Measurements from ENCODE around the gene TADA3. TPM values are rescaled to one million over a fixed set of nuclear protein-coding genes. Genes with fewer than 3 reads are reported as not detected.

The TADA3 gene
- total RNA-seq, 1 donor from 2014 or later = 54.7 TPM

DNA sequence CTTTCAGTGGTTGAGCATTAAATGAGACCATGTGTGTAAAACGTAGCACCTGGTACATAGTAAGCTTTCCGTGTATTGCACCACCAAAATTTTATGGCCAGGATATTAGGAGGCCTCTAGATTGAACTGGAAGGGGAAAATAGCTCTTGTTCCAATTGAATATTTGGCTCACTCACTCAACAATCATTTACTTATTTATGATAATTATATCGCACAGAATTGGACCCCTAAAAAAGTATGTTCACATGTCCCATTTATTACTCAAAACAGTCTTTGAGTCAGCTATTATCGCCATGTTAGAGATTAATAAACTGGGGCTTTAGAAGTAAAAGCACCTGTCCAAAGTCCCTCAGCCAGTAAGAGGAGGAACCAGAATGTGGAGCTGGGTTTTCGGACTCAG lies 12.7 kb upstream of the TADA3 start:
- no peak for TF ChIP-seq CTCF (conservative IDR thresholded peaks at IDR 0.05; ENCODE audit: low read depth, low read length)
- no peak for DNase-seq (ENCODE audit: low read depth)
- no peak overlapping the region for H3K4me3 ChIP-seq (ENCODE audit: low read depth, low read length)

DNA sequence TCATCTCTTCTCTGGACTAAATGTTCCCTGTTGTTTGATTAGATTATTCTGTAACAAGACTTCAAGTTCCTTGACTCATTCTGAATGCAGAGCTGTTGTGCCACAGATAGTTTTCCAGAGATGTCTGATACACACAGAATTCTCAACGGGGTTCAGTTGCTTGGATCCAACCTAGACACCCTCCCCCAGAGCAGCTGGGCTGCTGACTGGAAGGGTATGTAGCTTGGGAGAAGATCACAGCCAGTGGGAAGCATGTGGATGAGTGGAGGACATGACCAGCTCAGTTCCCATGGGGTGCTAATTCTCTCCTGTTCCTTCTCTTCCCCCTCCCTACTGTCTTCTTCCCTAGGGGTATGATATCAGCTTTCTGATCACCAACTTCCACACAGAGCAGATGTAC lies 11.2 kb upstream of the TADA3 start:
- no peak for DNase-seq (ENCODE audit: low read depth)
- no peak overlapping the region for H3K4me3 ChIP-seq (ENCODE audit: low read depth, low read length)
- no peak for TF ChIP-seq CTCF (conservative IDR thresholded peaks at IDR 0.05; ENCODE audit: low read depth, low read length)

GRCh38 chr3:9800529-9800928 lies 8.3 kb upstream of the TADA3 start:
- DNase-seq (ENCODE audit: low read depth) = no peak
- H3K4me3 ChIP-seq (ENCODE audit: low read depth, low read length) = no peak overlapping the region
- peak; percentile 44 for TF ChIP-seq CTCF (conservative IDR thresholded peaks at IDR 0.05; ENCODE audit: low read depth, low read length)

DNA sequence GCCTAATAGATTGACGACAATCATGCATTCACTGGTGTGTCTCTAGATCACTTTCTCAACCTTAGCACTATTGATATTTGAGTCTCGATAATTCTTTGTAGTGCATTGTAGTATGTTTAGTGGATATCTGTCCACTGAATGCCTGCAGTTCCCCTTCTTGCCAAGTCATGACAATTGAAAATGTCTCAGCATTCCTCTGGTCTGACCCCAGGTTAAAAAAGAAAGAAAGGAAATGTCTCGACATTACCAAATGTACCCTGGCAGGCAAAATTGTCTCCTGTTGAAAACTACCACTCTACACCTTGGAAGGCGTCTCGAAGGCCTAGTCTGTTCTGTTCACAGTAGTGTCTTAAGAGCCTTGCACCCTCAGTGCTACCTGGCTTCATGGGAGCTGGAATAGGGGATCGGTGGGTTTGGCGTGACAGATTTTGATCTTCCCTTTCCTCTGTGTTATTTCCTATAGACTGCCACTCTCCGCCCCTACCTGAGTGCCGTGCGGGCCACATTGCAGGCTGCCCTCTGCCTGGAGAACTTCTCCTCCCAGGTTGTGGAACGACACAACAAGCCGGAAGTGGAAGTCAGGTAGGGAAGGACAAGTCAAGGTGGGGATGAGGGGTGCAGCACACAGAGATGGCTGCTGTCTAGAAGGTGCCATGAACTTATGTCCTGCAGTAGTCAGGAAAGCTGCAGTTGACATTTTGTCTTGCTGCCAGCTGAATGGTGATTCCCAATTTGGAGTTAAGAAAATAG lies 5.1 kb upstream of the TADA3 start:
- DNase-seq (ENCODE audit: low read depth) = no peak
- no peak overlapping the region for H3K4me3 ChIP-seq (ENCODE audit: low read depth, low read length)
- TF ChIP-seq CTCF (conservative IDR thresholded peaks at IDR 0.05; ENCODE audit: low read depth, low read length) = no peak

GRCh38 chr3:9795207-9795606 lies 2.9 kb upstream of the TADA3 start:
- no peak for TF ChIP-seq CTCF (conservative IDR thresholded peaks at IDR 0.05; ENCODE audit: low read depth, low read length)
- H3K4me3 ChIP-seq (ENCODE audit: low read depth, low read length) = no peak overlapping the region
- no peak for DNase-seq (ENCODE audit: low read depth)

GRCh38 chr3:9794400-9794799 lies 2.1 kb upstream of the TADA3 start:
- DNase-seq (ENCODE audit: low read depth) = no peak
- TF ChIP-seq CTCF (conservative IDR thresholded peaks at IDR 0.05; ENCODE audit: low read depth, low read length) = no peak
- no peak overlapping the region for H3K4me3 ChIP-seq (ENCODE audit: low read depth, low read length)

DNA sequence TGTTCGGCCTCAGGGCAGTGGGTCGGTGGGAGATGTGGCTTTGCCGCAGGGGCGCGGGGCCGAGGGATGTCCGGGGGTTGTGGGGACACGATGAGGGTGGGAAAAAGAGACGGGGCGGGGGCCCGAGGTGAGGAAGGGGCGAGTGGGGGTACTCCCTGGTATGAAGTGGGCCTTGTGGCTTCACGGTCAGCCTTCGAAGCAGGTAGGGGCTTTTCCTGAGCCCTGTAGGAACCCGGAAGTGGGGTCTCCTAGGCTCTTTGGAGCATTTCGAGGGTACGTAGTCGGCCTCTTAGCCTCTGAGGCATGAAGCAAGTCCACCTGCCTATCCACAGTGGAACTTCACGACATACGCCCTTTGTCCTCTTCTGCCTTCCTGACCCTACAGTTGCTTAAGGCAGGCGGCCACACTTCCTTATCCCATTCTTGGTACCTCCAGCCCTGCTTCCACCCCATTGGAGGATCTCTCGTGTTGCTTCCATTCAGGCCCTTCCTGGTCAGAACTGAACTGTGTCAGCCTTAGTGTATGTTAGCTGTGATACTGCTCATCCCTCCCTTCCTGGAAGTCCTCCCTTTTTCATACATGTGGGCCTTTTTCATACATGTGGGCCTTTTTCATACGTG lies 998 bp upstream of the TADA3 start:
- H3K4me3 ChIP-seq (ENCODE audit: low read depth, low read length) = peak overlapping the region; percentile 91
- DNase-seq (ENCODE audit: low read depth) = no peak
- no peak for TF ChIP-seq CTCF (conservative IDR thresholded peaks at IDR 0.05; ENCODE audit: low read depth, low read length)
